Right atrium auricular region (tissue), 2 donors: ENCODE results near the gene VPS51. TPM values are rescaled to one million over a fixed set of nuclear protein-coding genes. Genes with fewer than 3 reads are reported as not detected.

Experiments used
- DNase-seq: peaks from one replicate; pipeline ENCODE4 v3.0.0-alpha.2; 2019; ENCODE audit warnings: low spot score
- H3K27ac ChIP-seq, 2 donors: fragments of 200-600 bp; sonication (generic); 1 replicate in 1 of 2; 2 replicates in 1 of 2; pipeline ENCODE4 v1.5.1; 2016 to 2019
- H3K27me3 ChIP-seq, 2 donors: fragments of 200-600 bp; sonication (generic); one replicate each; pipeline versions ENCODE4 v1.5.1 to v1.6.0; 2017 to 2019
- H3K36me3 ChIP-seq: fragments of 200-600 bp; sonication (generic); one replicate; pipeline ENCODE4 v1.5.1; 2016
- H3K4me1 ChIP-seq, 2 donors: fragments of 200-600 bp; sonication (generic); one replicate each; pipeline versions ENCODE4 v1.5.1 to v1.6.0; 2017 to 2019
- H3K4me3 ChIP-seq, 2 donors: fragments of 200-600 bp; sonication (generic); 1 replicate in 1 of 2; 2 replicates in 1 of 2; pipeline ENCODE4 v1.5.1; 2017 to 2019; ENCODE audit warnings: mild to moderate bottlenecking in 1 of 2, moderate library complexity in 1 of 2
- H3K9me3 ChIP-seq, 2 donors: fragments of 200-600 bp; sonication (generic); one replicate each; pipeline ENCODE4 v1.5.1; 2019
- CTCF ChIP-seq, 2 donors: fragments of 200-600 bp; sonication (generic); IDR thresholded peaks; one replicate each; pipeline ENCODE4 v1.5.1; 2019; ENCODE audit warnings: antibody characterized with exemption in 2 of 2
- total RNA-seq, 2 donors: library from RNA; depleted of rRNA; stranded (reverse); fragments of >200 nt; gene quantifications; one replicate each; pipeline ENCODE4 v1.1.0, GENCODE V29; 2016

VPS51 gene
- total RNA-seq, 2 donors from 2014 or later = 98.5 to 147 TPM

- Histone ChIP-seq H3K4me1 (no peaks in the 10 kb centered on the region), H3K27ac (no peak overlapping the region), H3K27me3 (no peaks in the 10 kb centered on the region), H3K36me3 (no peaks in the 10 kb centered on the region), H3K9me3 (no peaks in the 10 kb centered on the region), H3K4me3 (no peak overlapping the region)
- no peak for DNase-seq
- TF ChIP-seq CTCF (IDR thresholded peaks at IDR 0.05) = no peak
Observed at GRCh38 chr11:65059959-65060824, 35.8 kb upstream of the VPS51 start.

GRCh38 chr11:65060913-65061408, 35.1 kb upstream of the VPS51 start:
- DNase-seq = no peak
- Histone ChIP-seq H3K4me1 (no peaks in the 10 kb centered on the region), H3K27ac (no peak overlapping the region), H3K36me3 (no peaks in the 10 kb centered on the region), H3K27me3 (no peaks in the 10 kb centered on the region), H3K4me3 (no peak overlapping the region), H3K9me3 (no peaks in the 10 kb centered on the region)
- TF ChIP-seq CTCF (IDR thresholded peaks at IDR 0.05) = no peak

GRCh38 chr11:65063532-65063931, 32.5 kb upstream of the VPS51 start:
- H3K27me3 ChIP-seq = no peaks in the 10 kb centered on the region
- no peaks in the 10 kb centered on the region for H3K36me3 ChIP-seq
- H3K9me3 ChIP-seq = no peaks in the 10 kb centered on the region
- H3K4me3 ChIP-seq = no peak overlapping the region
- no peaks in the 10 kb centered on the region for H3K4me1 ChIP-seq
- no peak for DNase-seq
- no peak overlapping the region for H3K27ac ChIP-seq
- TF ChIP-seq CTCF (IDR thresholded peaks at IDR 0.05) = no peak

- H3K27ac ChIP-seq = no peak overlapping the region
- DNase-seq = no peak
- no peaks in the 10 kb centered on the region for H3K9me3 ChIP-seq
- no peak overlapping the region for H3K4me3 ChIP-seq
- H3K36me3 ChIP-seq = no peaks in the 10 kb centered on the region
- no peaks in the 10 kb centered on the region for H3K4me1 ChIP-seq
- no peaks in the 10 kb centered on the region for H3K27me3 ChIP-seq
- TF ChIP-seq CTCF (IDR thresholded peaks at IDR 0.05) = no peak
Observed at GRCh38 chr11:65064847-65065240, 31.2 kb upstream of the VPS51 start.

- Histone ChIP-seq H3K4me1 (no peaks in the 10 kb centered on the region), H3K4me3 (no peak overlapping the region)
- DNase-seq = no peak
Observed at GRCh38 chr11:65065851-65066250, 30.2 kb upstream of the VPS51 start.

More at GRCh38 chr11:65065851-65066250, 30.2 kb upstream of the VPS51 start:
- no peaks in the 10 kb centered on the region for H3K36me3 ChIP-seq
- H3K9me3 ChIP-seq = no peaks in the 10 kb centered on the region
- no peak overlapping the region for H3K27ac ChIP-seq
- no peak for TF ChIP-seq CTCF (IDR thresholded peaks at IDR 0.05)
- no peaks in the 10 kb centered on the region for H3K27me3 ChIP-seq
